Left lung (tissue), 10 donors: ENCODE measurements around the gene ZNF12. TPM values are rescaled to one million over a fixed set of nuclear protein-coding genes. Genes with fewer than 3 reads are reported as not detected.

ENCODE experiments used
- ATAC-seq: fragments of 200-7000 bp; cut with Tn5 transposase; one replicate; pipeline ENCODE4 v1.9.1; 2020; ENCODE audit warnings: moderate library complexity
- DNase-seq, 4 donors: peaks; one replicate each; pipeline ENCODE4 v3.0.0-alpha.2; 2013 to 2020
- H3K27ac ChIP-seq, 2 donors: fragments of 200-600 bp; sonication (generic) in 1 of 2; one replicate each; pipeline versions ENCODE4 v1.5.0 to v1.8.0; 2020 to 2021
- H3K27me3 ChIP-seq, 2 donors: fragments of 200-600 bp; sonication (generic) in 1 of 2; one replicate each; pipeline versions ENCODE4 v1.5.0 to v1.8.0; 2020 to 2021
- H3K36me3 ChIP-seq, 2 donors: fragments of 200-600 bp; sonication (generic) in 1 of 2; one replicate each; pipeline versions ENCODE4 v1.5.0 to v1.8.0; 2020 to 2021
- H3K4me1 ChIP-seq, 2 donors: fragments of 200-600 bp; one replicate each; pipeline ENCODE4 v1.8.0; 2021
- H3K4me3 ChIP-seq, 2 donors: fragments of 200-600 bp; sonication (generic) in 1 of 2; one replicate each; pipeline versions ENCODE4 v1.5.0 to v1.8.0; 2020 to 2021; ENCODE audit warnings: mild to moderate bottlenecking in 1 of 2
- H3K9me3 ChIP-seq, 2 donors: fragments of 200-600 bp; sonication (generic) in 1 of 2; one replicate each; pipeline versions ENCODE4 v1.5.0 to v1.8.0; 2020 to 2021
- CTCF ChIP-seq, 2 donors: fragments of 200-600 bp; sonication (generic) in 1 of 2; IDR thresholded peaks; one replicate each; pipeline versions ENCODE4 v1.5.0 to v1.8.0; 2021; ENCODE audit warnings: antibody characterized with exemption in 2 of 2
- intact Hi-C, 2 donors: fragments of 100-400 bp; cut with DNase I; formaldehyde crosslinking; loops; one replicate each; pipeline versions ENCODE4 v1.11.2 to v1.14.2; 2022
- polyA plus RNA-seq, 6 donors: library from polyadenylated mRNA; unstranded; fragments of 120-200 nt; gene quantifications; one replicate each; pipeline ENCODE4 v1.2.1, GENCODE V29; 2013; ENCODE audit not compliant: insufficient read length in 6 of 6
- total RNA-seq, 2 donors: library from RNA; stranded (reverse); fragmentation: NEBNext Ultra II Directional; extraction: Animal tissue kit (Norgen Biotek cat#: 25700); gene quantifications; one replicate each; pipeline ENCODE4 v1.2.1, GENCODE V29; 2021
- donor health status: DM: no; HTN: yes; CAD: no.
- donor health status: DM: no; HTN: no; CAD: no.

The ZNF12 gene
- total and polyA plus RNA-seq, 8 donors: 18.4 to 38.6 (median 36.4) TPM

- peaks cover 0 to 69% of the 10 kb centered on the region in 2 donors for H3K36me3 ChIP-seq
- ATAC-seq (no peak), DNase-seq (peak in 1 of 4 donors; percentile 51)
- H3K27me3 ChIP-seq: no peaks in the 10 kb centered on the region
- no peak overlapping the region for H3K27ac ChIP-seq
- intact Hi-C loops: no loop called here
- no peak overlapping the region for H3K4me3 ChIP-seq
- peaks cover 6 to 29% of the 10 kb centered on the region in 2 donors for H3K4me1 ChIP-seq
- no peak for TF ChIP-seq CTCF (IDR thresholded peaks at IDR 0.05)
- no peaks in the 10 kb centered on the region for H3K9me3 ChIP-seq
Measured at GRCh38 chr7:6641305-6642035, 65.3 kb downstream of the ZNF12 start.

- Histone ChIP-seq H3K4me3 (no peak overlapping the region), H3K27me3 (no peaks in the 10 kb centered on the region), H3K36me3 (peaks cover 0 to 57% of the 10 kb centered on the region in 2 donors), H3K9me3 (no peaks in the 10 kb centered on the region), H3K27ac (no peak overlapping the region), H3K4me1 (peaks cover 7 to 41% of the 10 kb centered on the region in 2 donors)
- no peak for TF ChIP-seq CTCF (IDR thresholded peaks at IDR 0.05)
- intact Hi-C loops: no loop called here
- ATAC-seq (no peak), DNase-seq (peak in 1 of 4 donors; percentile 61)
Measured at GRCh38 chr7:6640246-6640721, 66.5 kb downstream of the ZNF12 start.

GRCh38 chr7:6639627-6640026, 67.1 kb downstream of the ZNF12 start:
- Histone ChIP-seq H3K4me1 (peaks cover 7 to 43% of the 10 kb centered on the region in 2 donors), H3K9me3 (no peaks in the 10 kb centered on the region), H3K27me3 (no peaks in the 10 kb centered on the region), H3K36me3 (peaks cover 0 to 50% of the 10 kb centered on the region in 2 donors), H3K27ac (no peak overlapping the region), H3K4me3 (no peak overlapping the region)
- ATAC-seq (no peak), DNase-seq (peak in 1 of 4 donors; percentile 74)
- intact Hi-C loops: no loop called here
- TF ChIP-seq CTCF (IDR thresholded peaks at IDR 0.05): no peak

- Histone ChIP-seq H3K9me3 (no peaks in the 10 kb centered on the region), H3K4me1 (peaks cover 7 to 43% of the 10 kb centered on the region in 2 donors), H3K36me3 (peaks cover 0 to 44% of the 10 kb centered on the region in 2 donors), H3K27ac (no peak overlapping the region), H3K4me3 (peak overlapping the region in 1 of 2 donors; percentile 88), H3K27me3 (no peaks in the 10 kb centered on the region)
- no peak for TF ChIP-seq CTCF (IDR thresholded peaks at IDR 0.05)
- ATAC-seq (no peak), DNase-seq (no peak)
- intact Hi-C loops: no loop called here
Measured at GRCh38 chr7:6639032-6639431, 67.7 kb downstream of the ZNF12 start.

Other genes with a start within 250 kb of the ZNF12 start
- gene KDELR2, start 222.8 kb downstream of the ZNF12 start, total RNA-seq: 100 to 1,000 TPM; 214 to 240 TPM
- 100 to 1,000 TPM; 137 to 207 (median 148) TPM for gene KDELR2, start 222.8 kb downstream of the ZNF12 start, polyA plus RNA-seq
- under 1 TPM; 0.21 to 0.35 TPM for gene GRID2IP, start 155.5 kb downstream of the ZNF12 start, total RNA-seq
- 1 to 10 TPM in 4 of 6 donors, under 1 TPM in 2; 0.77 to 1.3 (median 1.2) TPM for gene GRID2IP, start 155.5 kb downstream of the ZNF12 start, polyA plus RNA-seq
- 10 to 100 TPM; 54.5 to 60.2 TPM for gene ZDHHC4, start 129.5 kb downstream of the ZNF12 start, total RNA-seq
- 10 to 100 TPM; 68.1 to 75.9 (median 71.9) TPM for gene ZDHHC4, start 129.5 kb downstream of the ZNF12 start, polyA plus RNA-seq
- gene INTS15, start 116.9 kb downstream of the ZNF12 start, total RNA-seq: 10 to 100 TPM; 30.2 to 31.5 TPM
- gene INTS15, start 116.9 kb downstream of the ZNF12 start, polyA plus RNA-seq: 10 to 100 TPM; 36.1 to 49.4 (median 39.5) TPM
- 1 to 10 TPM; 3.4 to 3.6 TPM for gene ZNF853, start 91.3 kb downstream of the ZNF12 start, total RNA-seq
- gene ZNF853, start 91.3 kb downstream of the ZNF12 start, polyA plus RNA-seq: 10 to 100 TPM; 11.2 to 17.5 (median 15.5) TPM
- gene ZNF316, start 69.6 kb downstream of the ZNF12 start, total RNA-seq: 10 to 100 TPM; 29.3 to 34.3 TPM
- 10 to 100 TPM; 41.4 to 52.9 (median 47.3) TPM for gene ZNF316, start 69.6 kb downstream of the ZNF12 start, polyA plus RNA-seq
- gene RSPH10B2, start 47.2 kb upstream of the ZNF12 start, total RNA-seq: 1 to 10 TPM in 1 of 2 donors, not detected in 1; 1.6 TPM
- gene RSPH10B2, start 47.2 kb upstream of the ZNF12 start, polyA plus RNA-seq: 1 to 10 TPM in 5 of 6 donors, under 1 TPM in 1; 0.92 to 5.7 (median 4.2) TPM
- gene CCZ1B, start 119.3 kb upstream of the ZNF12 start, total RNA-seq: 10 to 100 TPM; 63.9 to 64.5 TPM
- 10 to 100 TPM; 58.3 to 85.6 (median 81.1) TPM for gene CCZ1B, start 119.3 kb upstream of the ZNF12 start, polyA plus RNA-seq